NCI-H2171 treated with DMSO at 0.1 percent for 48 hours (cell line): ENCODE measurements around the gene SLC49A4.
A peak's percentile ranks its signal among the peaks of the same experiment; 100 is the strongest.

Source experiments
- DNase-seq: peaks from one replicate; lab custom pipeline; 2025; lab: John Stamatoyannopoulos, UW

The SLC49A4 gene

DNA sequence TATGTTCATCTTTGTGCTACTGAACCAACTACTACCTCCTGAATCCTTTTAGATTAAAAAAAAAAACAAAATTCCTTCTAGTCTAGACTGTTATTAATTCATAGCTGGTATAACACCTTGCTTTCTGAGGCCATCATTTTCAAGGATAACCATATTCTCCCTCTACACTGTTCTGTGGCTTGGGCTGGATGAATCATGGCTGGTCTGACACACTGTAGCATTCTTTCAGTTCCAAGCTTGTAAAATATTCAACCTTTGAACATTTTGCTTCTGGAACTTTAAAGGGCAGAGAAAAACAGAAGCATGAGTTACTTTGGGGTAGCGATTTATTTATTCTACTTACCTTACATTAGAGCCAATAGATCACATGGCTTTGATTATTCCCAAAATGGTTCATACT, 8.8 kb upstream of the SLC49A4 start:
- no peak for DNase-seq

DNA sequence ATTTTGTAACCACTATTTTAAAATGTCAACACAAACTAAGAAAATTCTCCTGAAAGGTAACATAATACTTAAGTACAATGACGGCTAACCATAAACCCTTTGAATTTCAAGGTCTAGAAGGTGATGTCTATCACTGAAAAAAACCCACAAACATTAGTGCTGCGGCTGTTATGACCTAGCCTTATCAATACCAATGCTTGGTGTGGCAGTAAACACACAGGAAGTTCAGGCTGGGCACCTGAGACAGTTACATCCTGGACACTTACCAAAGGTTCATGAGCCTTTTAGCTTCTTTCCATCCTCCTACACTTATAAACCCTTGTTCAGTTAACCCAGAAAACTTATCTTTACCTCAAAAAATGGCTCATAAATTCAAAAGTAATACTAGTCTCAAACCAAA, 7.0 kb upstream of the SLC49A4 start:
- DNase-seq: no peak

DNA sequence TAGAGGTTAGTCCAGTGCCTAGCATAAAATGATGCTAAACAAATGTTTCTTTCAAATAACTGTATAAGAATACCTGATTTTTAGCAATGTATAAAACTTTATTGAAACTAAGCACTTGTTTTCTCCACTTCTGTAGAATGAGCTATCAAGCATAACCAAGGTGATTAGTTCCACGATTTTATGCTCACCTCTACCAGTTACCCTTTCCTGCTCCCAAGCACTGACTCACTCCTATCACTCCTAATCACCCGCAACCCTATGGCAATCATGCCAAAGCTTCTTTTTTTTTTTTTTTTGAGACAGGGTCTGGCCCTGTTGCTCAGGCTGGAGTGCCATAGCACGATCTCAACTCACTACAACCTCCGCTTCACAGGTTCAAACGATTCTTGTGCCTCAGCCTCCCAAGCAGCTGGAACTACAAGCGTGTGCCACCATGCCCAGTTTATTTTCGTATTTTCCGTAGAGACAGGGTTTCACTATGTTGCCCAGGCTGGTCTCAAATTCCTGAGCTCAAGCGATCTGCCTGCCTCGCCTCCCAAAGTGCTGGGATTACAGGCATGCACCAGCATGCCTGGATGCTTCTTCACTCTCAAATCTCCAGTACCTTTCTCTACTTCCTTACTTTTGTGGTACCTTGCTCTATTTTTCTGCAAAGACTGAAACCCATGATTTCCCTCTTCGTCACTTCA, 5.1 kb upstream of the SLC49A4 start:
- DNase-seq: no peak

DNA sequence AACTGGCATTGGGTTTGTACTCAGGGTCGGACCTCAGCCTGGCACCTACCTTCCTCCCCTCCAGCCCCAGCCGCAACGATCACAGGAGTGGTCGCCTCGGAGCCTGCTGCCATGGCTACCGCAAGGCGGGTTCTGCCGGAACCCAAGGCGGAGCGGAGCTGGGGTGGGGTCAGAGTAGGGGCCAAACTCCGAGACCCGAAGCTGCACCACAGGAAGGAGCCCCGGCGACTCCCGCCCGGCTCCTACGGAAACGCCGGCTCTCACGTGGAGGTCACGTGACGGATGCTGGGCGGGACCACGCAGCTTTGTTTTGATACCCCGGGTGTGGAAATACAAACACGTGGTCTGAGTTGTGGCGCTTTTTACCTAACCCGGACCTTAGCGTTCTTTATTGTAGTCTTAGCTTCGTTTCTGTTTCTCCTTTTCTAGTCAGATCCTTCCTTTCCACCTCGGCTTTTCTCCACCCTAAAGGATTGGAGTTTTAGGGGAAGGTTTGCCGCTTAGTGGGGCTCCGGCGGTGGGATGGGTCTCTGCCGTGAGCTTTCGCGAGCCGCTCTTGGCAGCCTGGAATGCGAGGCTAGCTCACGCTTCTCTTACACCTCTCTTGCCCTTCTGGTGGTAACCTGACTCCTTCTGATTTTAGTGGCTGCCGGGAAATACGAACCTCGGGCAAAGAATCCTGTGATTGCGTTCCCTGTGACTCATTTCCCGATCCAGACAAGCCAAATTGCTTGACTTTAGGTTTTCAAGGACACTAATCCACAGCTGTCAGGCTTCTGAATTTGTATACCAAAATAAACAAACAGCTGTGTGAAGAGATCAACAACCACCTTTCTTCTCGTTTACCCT, 1.1 kb upstream of the SLC49A4 start, which contains the start of gene HSPBAP1:
Gene HSPBAP1, minus strand, starts transcription at position 264 of the 849 bp plus-strand sequence. Its CDS starts 151 bp downstream, at position 113.
- DNase-seq: no peak

DNA sequence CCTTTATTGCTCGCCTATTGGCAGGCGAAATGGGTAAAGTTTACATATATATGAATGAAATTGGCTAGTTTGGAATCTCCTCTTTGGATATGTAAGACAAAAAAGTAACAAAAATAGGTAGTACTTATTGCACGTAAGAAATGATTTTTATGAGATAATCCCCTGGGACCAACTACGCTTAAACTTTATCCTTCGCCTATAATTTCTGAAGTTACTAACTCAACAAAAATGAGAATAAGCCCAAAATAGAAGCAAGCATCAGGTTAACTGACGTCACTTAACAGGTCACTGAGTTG, 438 bp upstream of the SLC49A4 start:
- DNase-seq: no peak

DNA sequence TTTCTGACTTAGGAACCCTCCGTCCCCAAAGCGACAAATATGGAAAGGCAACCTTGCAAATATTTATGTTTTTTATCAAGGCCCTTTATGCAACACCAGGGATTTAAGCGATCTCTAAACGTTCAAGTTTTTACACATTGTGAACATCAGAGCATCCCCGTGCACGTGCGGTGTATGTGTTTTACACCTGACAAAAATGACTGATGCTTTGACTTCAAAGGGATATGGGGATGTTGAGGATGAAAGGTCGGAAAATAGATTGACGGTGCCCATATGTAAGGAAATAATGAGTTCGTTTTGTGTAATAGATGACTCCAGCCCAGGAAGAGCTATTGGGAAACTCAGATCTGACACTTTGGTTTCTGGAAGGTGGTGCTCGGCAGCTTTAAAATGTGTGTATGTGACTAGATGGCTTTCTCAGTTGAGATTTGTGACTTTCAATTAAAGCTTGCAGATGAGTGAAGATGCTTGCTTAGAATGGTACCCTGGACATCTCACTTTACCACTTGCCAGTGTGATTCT, 866 bp downstream of the SLC49A4 start:
- no peak for DNase-seq

DNA sequence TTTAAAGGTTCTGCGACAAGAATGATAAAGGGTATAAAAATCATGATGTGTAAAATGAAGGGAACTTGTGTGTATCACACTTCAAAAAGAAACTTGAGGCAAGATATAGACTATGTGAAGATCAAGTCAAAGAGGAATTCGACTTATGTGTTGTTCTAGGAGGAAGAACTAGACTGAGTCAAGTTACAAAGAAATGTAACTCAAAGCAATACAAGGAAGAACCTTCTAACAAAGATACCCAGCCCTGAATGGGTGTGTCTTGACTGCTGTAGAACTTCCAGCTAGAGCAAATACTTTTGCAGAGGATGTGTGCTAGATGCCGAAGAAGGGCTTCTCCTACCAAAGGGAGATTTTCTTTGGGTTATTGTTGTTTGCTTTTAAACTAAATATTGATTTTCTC, 2.4 kb downstream of the SLC49A4 start:
- DNase-seq: no peak

DNA sequence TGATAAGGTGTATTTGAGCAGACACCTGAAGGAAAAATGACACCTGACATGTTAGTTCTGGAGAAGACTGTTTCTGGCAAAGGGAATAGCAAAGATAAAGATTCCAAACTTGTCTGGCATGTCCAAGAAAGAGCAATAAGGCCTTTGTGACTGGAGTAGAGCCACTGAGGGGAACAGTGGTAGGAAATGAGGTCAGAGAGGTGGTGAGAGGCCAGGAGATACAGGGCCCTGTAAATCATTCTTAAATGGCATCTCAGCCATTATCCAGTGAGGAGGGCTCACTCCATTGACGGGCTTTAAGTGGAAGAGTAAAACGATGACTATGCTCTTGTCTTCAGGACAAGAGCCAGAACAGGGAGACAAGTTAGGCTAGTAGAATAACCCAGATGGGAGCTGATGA, 4.5 kb downstream of the SLC49A4 start:
- DNase-seq: no peak

DNA sequence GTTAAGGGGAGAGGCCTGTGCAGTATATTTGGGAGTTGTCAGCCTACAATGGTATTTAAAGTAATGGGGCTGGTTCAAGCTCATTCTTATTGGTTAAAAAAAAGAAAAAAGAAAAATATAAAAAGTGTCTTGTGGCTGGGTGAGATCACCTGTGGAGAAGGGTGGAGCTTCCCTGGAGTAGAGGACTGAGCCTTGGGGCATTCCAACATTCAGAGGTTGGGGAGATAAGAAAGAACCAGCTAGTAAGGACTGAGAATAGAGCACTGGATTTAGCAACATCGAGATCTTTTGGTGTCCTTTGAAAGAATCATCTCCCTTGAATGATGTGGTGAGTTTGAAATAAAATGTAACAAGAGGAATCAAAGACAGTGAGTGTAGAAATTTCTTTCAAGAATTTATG, 5.2 kb downstream of the SLC49A4 start:
- DNase-seq: no peak

DNA sequence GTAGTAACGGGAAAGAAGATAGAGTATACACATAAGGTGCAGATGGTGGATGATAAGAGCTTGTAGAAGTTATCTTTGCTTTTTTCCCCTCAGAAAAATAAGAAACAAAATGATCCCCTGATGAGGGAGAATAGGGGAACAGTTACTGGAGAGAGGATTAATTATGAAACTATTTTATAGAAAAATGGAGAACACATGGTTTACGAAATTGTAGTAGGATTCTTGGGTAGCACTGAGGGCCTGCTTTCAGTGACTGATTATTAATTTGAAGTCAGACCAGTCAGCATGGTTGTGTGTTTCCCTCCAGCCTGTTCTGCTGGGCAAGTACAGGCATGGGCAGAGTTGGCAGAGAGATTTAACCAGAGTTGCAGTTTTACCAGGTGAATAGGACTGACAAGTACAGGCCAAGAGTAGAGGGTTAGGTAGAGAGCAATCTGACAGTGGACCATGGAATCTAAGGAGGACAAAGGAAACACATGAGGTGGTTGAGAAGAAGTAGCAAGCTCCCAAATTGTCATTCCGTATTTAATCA, 5.9 kb downstream of the SLC49A4 start:
- peak; percentile 48 for DNase-seq

DNA sequence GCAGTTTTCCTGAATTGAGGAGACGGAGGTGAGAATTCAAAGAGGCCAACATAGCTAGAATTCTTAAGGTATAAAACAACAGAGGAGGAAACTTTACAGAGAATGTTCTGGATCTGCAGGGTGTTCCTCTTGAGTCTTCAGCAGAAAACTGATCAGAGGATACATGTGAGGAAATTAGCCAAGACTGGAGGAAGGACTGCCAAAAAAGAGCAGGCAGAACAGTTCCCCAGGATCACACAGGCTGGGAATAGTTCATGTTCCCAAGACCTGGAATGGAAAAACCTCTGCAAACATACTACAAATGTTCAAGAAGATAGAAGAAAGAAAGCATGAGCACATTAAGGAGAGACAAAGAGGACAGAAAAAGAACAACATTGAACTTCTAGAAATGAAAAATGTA, 7.5 kb downstream of the SLC49A4 start:
- no peak for DNase-seq

DNA sequence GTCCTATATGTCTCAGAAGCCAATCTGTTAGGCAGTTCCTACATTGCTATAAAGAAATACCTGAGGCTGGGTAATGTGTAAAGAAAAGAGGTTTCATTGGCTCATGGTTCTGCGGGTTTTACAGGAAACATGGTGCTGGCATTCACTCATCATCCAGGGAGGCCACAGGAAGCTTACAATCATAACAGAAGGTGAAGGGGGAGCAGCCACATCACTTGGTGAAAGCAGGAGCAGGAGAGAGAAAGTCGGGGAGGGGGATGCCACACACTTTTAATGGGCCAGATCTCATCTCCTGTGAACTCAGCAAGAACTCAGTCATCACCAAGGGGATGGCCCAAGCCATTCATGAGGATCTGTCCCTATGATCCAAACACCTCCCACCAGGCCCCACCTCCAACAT, 9.1 kb downstream of the SLC49A4 start:
- no peak for DNase-seq

DNA sequence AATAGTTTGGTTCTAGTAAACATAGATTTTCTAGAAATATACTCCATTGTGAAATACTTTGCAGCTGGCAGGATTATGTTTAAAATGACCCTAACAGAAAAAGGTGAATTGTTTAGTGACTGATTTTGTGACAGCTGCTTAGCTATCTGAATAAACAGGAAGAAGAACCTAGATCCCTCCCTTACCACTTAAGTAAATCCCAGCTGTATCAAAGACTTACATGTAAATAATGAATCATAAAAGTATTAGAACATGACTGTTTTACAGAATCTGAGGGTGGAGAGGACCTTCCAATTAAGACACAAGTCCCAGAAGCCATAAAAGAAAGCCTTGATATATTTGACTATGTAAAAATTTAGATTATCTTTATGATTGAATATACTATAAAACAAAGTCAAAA, 15.9 kb downstream of the SLC49A4 start:
- peak; percentile 19 for DNase-seq

DNA sequence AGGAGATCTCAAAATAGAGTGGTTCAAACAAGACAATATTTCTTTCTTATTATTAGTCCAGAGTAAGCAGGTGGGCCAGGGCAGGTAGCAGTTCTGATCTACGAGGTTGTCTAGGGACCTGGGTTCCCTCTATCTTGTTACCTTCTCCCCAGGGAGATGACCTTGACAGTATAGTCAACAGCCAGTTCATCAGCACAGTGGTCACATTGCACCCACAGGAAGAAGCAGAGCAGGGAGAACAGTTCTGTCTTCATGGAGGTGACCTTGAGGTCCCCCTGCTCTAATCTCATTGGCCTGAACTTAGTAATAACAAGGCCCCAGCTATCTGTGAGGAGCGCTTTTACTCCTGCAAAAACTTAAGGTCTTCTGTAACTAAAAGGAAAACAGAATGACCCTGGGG, 21.7 kb downstream of the SLC49A4 start:
- DNase-seq: no peak

DNA sequence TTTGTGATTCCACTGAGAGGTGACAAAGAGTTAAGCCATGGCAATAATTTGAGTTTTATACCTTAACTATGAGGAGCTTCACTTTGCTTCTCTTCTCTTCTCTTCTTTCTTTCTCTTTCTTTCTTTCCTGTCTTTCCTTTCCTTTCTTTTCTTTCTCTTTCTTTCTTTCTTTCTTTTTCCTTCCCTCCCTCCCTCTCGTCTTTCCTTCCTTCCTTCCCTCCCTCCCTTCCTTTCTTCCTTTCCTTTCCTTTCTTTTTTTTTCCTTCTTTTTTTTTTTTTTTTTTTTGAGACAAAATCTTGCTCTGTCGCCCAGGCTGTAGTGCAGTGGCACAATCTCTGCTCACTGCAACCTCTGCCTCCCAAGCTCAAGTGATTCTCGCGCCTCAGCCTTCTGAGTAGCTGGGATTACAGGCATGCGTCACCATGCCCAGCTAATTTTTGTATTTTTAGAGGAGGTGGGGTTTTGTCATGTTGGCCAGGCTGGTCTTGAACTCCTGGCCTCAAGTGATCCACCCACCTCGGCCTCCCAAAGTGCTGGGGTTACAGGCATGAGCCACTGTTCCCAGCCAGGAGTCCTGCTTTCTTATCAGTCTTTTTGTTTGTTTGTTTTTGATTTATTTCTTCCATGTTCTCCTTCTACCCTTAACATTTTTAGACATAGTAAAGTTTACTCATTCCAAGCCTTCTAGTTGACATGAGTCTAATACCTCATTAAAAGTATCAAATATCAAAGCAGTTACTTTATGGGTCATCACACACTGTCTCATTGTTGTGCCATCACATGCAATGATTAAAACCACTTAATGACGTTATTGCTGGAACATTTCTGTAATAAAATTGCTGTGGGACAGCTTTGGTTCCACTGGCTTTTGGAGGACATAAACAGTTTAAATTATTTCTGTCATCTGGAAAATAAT, 29.9 kb downstream of the SLC49A4 start:
- DNase-seq: no peak

DNA sequence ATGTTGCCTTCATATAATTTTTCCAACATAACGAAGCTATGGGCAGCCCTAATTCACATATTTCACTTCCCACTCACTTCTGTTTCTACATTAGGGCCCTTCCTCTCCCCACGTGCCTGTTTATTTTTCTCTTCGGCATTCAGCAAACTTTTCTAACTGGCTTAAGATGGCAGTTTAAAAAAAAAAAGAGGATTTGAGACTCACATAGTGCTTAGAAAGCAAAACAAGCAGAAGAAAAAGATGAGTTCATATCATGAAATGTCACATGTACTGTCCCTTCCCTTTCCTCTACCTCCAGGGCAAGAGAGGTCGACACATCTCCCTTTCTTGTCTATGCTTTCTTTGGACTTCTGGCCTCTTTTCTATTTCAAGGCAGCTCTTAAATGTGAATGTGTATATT, 30.6 kb downstream of the SLC49A4 start:
- no peak for DNase-seq

DNA sequence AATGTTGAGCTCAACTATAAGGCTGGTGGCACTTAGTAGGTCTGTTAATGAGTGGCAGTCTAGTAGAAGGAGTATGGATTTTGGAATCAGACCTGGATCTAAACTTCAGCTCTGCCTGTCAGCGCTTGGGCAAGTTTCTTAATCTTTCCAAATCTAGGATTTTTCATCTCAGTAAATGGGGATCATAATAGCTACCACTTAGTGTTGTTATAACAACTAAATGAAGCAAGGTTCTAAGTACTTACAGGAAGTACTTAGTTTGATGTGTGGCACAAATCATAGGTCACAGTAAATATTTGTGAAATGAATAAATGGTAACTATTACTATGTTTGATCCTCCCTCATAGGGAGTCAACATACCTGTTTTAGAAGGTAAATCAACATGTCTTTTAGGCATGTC, 31.4 kb downstream of the SLC49A4 start:
- no peak for DNase-seq

DNA sequence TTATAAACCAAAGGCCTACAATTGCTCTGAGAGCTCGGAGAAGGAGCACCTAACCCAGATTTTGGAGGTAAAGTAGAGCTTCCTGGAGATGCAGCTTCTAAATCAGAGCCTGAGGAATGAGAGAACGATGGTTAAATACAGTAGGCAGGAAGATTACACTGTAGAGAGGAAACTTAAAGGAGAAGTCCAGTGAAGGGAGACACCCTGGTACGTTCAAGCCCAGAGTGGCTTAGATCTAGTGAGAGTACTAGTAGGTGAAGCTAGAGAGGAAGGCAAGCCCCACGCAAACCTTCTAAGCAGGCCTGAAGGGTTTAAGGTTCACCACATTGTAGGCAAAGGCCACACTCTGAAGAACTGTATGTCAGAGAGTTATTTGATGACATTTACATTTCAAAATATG, 33.4 kb downstream of the SLC49A4 start:
- no peak for DNase-seq

DNA sequence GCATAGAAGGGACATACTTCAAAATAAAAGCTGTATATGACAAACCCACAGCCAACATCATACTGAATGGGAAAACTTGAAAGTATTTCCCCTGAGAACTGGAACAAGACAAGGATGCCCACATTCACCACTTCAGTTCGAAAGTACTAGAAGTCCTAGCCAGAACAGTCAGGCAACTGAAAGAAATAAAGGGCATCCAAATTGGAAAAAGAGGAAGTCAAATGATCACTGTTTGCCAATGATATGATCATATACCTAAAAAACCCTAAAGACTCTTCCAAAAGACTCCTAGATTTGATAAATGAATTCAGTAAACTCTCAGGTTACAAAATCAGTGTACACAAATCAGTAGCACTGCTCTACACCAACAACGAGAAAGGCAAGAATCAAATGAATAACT, 40.7 kb downstream of the SLC49A4 start:
- DNase-seq: no peak

DNA sequence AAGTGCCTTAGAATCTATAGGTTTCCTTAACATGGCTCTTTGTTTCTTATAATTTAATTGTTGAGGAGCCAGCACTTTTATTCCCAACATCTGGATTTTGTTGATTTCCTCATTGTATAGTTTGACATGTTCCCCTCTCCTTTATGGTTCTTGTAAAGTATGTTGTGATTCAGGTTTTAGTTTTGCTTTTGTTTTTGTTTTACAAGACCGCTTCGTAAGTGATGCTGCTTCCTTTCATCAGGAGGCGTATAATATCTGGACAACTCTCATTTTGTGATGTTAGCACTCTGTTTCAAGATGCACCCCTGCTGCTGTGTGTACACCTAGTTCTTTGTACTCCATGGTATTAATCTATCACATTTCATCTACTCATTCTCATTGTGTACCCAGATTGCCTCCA, 48.7 kb downstream of the SLC49A4 start:
- peak; percentile 10 for DNase-seq

DNA sequence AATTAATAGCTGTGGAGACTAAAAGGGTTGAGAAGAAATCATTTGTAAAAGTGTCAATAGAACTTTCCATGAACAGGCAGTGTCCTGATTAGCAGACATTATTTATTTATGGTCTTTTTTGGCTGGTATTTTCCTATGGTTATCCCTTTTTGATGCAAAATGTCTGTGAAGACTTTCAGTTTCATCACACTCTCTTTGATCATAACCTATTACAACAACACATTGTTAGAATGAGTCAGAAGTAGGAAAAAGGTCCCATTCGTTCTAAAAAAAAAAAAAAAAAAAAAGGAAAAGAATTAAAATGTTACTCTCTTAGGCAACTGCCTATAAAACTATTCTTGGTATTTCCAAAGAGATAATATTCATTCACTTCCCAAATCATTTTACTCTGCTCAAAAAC, 62.1 kb downstream of the SLC49A4 start:
- DNase-seq: no peak

DNA sequence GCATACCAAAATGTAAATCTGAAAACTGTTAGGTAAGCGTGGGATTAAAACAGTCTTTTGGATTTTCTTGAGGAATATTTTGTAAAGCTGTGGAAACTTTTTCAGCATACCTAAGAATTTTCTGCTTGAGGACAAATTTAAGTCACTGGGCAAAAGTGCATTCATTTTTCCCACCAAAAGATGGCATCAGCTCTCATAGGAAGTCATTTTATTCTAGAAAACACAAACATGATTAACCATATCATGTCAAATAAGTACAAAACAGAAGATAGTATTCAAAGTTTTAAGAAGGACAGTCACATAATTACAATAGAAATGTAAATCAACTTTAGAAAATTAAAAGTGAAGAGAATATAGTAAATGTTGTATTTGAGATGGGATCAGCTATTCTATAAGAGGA, 63.5 kb downstream of the SLC49A4 start:
- DNase-seq: peak; percentile 45
